Nephron progenitor cell (in vitro differentiated cells): ENCODE measurements around the gene ZNF248.
A peak's percentile ranks its signal among the peaks of the same experiment; 100 is the strongest.

Experiments
- DNase-seq: peaks from one replicate; pipeline ENCODE4 v3.0.0; 2021
- H3K27ac Mint-ChIP-seq: 2 replicates; pipeline ENCODE4 v1.8.0; 2021; ENCODE audit warnings: mild to moderate bottlenecking, moderate library complexity, mixed read lengths
- H3K27me3 Mint-ChIP-seq: 2 replicates; pipeline ENCODE4 v1.8.0; 2021; ENCODE audit warnings: mild to moderate bottlenecking, low read depth, mixed read lengths; ENCODE audit not compliant: poor library complexity
- H3K36me3 Mint-ChIP-seq: 2 replicates; pipeline ENCODE4 v1.8.0; 2021; ENCODE audit warnings: low read depth, mixed read lengths
- H3K4me1 Mint-ChIP-seq: 2 replicates; pipeline ENCODE4 v1.8.0; 2021; ENCODE audit warnings: mixed read lengths
- H3K4me3 Mint-ChIP-seq: 2 replicates; pipeline ENCODE4 v1.8.0; 2021; ENCODE audit warnings: mild to moderate bottlenecking, moderate library complexity, mixed read lengths
- H3K9me3 Mint-ChIP-seq: 2 replicates; pipeline ENCODE4 v1.8.0; 2021; ENCODE audit warnings: mild to moderate bottlenecking, moderate library complexity, mixed read lengths
- CTCF ChIP-seq: fragments of 200-600 bp; sonication (generic); IDR thresholded peaks from 2 replicates; pipeline ENCODE4 v1.5.0; 2021; ENCODE audit warnings: antibody characterized with exemption

Gene ZNF248

GRCh38 chr10:37857287-37858211 is at the start of gene ZNF248:
ZNF248 (minus strand) TSS chr10:37857610; CDS start chr10:37856310, 1,300 bp downstream.
- DNase-seq: peak; percentile 84
- peak within 1 kb of the TSS; percentile 95 for H3K4me3 Mint-ChIP-seq
- peaks cover 82% of the 10 kb centered on the region for H3K9me3 Mint-ChIP-seq

GRCh38 chr10:37906382-37906781 is 49.0 kb upstream of the ZNF248 start:
- H3K4me1 Mint-ChIP-seq: no peaks in the 10 kb centered on the region

More at GRCh38 chr10:37857287-37858211, at the start of gene ZNF248:
- H3K4me1 Mint-ChIP-seq: peaks cover 22% of the 10 kb centered on the region
- H3K36me3 Mint-ChIP-seq: peaks cover 26% of the 10 kb centered on the region
- TF ChIP-seq CTCF: no peak
- peak within 1 kb of the TSS; percentile 85 for H3K27ac Mint-ChIP-seq
- H3K27me3 Mint-ChIP-seq: no peaks in the 10 kb centered on the region

DNA sequence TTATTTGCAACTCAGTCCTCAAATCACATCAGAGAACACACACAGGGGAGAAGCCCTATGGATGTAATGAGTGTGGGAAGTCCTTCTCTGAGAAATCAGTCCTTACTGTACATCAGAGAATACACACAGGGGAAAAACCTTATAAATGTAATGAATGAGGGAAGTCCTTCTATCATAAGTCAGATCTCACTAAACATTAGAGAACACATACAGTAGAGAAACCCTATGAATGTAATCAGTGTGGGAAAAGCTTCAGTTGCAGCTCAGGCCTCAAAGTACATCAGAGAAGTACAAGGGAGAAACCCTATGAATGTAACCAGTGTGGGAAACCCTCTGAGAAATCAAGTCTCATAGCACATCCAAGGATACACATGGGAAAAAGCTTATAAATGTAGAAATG is 39.0 kb upstream of the ZNF248 start:
- H3K4me1 Mint-ChIP-seq: no peaks in the 10 kb centered on the region
- peaks cover 66% of the 10 kb centered on the region for H3K9me3 Mint-ChIP-seq
- no peaks in the 10 kb centered on the region for H3K27me3 Mint-ChIP-seq
- H3K4me3 Mint-ChIP-seq: no peak overlapping the region
- TF ChIP-seq CTCF: no peak
- H3K36me3 Mint-ChIP-seq: no peaks in the 10 kb centered on the region
- no peak for DNase-seq
- H3K27ac Mint-ChIP-seq: no peak overlapping the region

More at GRCh38 chr10:37906382-37906781, 49.0 kb upstream of the ZNF248 start:
- H3K9me3 Mint-ChIP-seq: peaks cover 69% of the 10 kb centered on the region
- no peaks in the 10 kb centered on the region for H3K36me3 Mint-ChIP-seq
- no peak for DNase-seq
- H3K4me3 Mint-ChIP-seq: no peak overlapping the region
- peaks cover 3% of the 10 kb centered on the region for H3K27me3 Mint-ChIP-seq
- no peak overlapping the region for H3K27ac Mint-ChIP-seq
- TF ChIP-seq CTCF: no peak

DNA sequence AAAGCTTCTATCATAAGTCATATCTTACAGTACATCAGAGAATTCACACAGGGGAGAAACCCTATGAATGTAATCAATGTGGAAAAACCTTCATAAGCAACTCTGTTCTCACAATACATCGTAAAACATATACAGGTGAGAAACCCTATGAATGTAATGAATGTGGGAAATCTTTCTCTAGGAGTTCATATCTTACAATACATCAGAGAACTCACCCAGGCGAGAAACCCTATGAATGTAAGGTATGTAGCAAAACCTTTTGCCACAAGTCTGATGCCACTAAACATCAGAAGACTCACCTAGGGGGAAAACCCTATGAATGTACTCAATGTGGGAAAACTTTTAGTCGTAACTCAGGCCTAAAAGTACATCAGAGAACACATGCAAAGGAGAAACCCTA is 38.3 kb upstream of the ZNF248 start:
- H3K27me3 Mint-ChIP-seq: no peaks in the 10 kb centered on the region
- TF ChIP-seq CTCF: no peak
- no peak for DNase-seq
- peaks cover 68% of the 10 kb centered on the region for H3K9me3 Mint-ChIP-seq
- H3K36me3 Mint-ChIP-seq: no peaks in the 10 kb centered on the region
- no peaks in the 10 kb centered on the region for H3K4me1 Mint-ChIP-seq
- H3K4me3 Mint-ChIP-seq: no peak overlapping the region
- H3K27ac Mint-ChIP-seq: no peak overlapping the region

DNA sequence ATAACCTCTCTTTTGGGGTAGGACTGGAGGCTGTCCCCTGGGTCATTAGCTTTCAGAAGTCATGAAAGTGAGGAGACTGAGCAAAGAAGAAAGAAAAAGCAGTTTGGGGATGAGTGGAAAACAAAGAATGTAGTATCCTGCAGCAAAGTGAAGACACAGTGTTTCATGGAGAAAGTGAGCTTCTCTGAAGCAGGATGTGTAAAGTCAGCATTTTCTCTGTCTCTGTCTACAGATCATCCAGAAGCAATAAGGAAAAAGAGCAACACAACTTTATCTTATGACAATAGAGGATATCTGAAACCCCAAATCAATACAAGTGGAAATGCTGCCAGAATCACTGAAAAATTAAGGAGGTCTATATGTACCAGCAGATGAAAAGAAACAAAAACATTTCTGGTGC is 28.4 kb upstream of the ZNF248 start:
- no peaks in the 10 kb centered on the region for H3K4me1 Mint-ChIP-seq
- H3K27ac Mint-ChIP-seq: no peak overlapping the region
- no peak for DNase-seq
- H3K9me3 Mint-ChIP-seq: peaks cover 91% of the 10 kb centered on the region
- no peak for TF ChIP-seq CTCF
- H3K36me3 Mint-ChIP-seq: no peaks in the 10 kb centered on the region
- H3K4me3 Mint-ChIP-seq: no peak overlapping the region
- H3K27me3 Mint-ChIP-seq: peaks cover 2% of the 10 kb centered on the region
